Thyroid gland (tissue), 4 donors: ENCODE data around the gene FAM118B.

Source experiments
- POLR2A ChIP-seq, 2 donors: fragments of 450-650 bp; IDR thresholded peaks; one replicate each; pipeline ENCODE4 v1.6.1; 2017; ENCODE audit warnings: antibody characterized with exemption in 2 of 2, mild to moderate bottlenecking in 2 of 2, moderate library complexity in 1 of 2
- TF ChIP-seq, protein P1 (sequence below), 6 experiments: fragments of 200-600 bp in 3 of 6; fragments of 450-650 bp in 3 of 6; sonication (generic) in 3 of 6; IDR thresholded peaks; one replicate each; pipeline ENCODE4 v1.5.1; 2016 to 2019; ENCODE audit warnings: antibody characterized with exemption in 6 of 6, mild to moderate bottlenecking in 2 of 6, inconsistent platforms in 1 of 6, moderate library complexity in 1 of 6

DNA sequence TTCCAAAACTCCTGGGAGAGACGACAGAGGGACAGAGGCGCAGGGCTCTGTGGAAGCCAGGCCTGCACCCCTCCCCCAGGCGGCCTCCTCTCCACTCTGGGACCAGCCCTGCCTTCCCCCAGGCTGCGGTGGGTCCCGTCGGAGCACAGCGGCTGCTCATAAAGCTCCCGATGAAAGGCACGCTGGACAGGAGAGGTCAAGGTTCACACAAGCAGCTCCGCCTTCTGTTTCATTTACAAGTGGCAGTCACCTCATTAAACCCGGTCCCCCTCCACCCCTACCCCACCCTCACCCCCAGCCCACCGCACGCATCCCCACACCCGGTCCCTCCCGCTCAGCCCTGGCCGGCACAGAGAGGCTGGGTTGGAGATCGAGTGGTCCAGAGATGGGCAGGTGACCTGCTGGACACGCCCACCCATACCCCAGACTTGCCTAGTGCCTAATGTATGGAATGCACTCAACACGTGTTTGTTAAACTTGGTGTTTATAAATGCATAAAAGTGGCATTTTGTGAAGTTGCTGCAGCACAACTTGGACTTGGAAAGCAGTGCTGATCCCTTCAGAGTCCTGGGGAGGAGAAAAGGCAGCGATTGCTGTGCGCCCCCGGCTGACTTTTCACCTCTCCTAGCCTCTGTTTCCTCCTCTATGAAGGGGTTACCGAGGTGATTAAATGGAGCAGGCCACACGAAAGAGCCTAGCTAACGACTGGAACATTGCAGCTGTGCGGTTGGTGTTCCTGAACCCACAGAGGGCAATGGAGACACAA, 26.1 kb upstream of the FAM118B start:
- TF ChIP-seq POLR2A (IDR thresholded peaks at IDR 0.05), result no peak
- TF ChIP-seq, protein P1, sequence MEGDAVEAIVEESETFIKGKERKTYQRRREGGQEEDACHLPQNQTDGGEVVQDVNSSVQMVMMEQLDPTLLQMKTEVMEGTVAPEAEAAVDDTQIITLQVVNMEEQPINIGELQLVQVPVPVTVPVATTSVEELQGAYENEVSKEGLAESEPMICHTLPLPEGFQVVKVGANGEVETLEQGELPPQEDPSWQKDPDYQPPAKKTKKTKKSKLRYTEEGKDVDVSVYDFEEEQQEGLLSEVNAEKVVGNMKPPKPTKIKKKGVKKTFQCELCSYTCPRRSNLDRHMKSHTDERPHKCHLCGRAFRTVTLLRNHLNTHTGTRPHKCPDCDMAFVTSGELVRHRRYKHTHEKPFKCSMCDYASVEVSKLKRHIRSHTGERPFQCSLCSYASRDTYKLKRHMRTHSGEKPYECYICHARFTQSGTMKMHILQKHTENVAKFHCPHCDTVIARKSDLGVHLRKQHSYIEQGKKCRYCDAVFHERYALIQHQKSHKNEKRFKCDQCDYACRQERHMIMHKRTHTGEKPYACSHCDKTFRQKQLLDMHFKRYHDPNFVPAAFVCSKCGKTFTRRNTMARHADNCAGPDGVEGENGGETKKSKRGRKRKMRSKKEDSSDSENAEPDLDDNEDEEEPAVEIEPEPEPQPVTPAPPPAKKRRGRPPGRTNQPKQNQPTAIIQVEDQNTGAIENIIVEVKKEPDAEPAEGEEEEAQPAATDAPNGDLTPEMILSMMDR (IDR thresholded peaks at IDR 0.05), result no peak
